HEK293 (cell line): ENCODE data around the gene SH2D4B.

ENCODE experiments used
- CTCF ChIA-PET: fragments of 350-600 bp; formaldehyde crosslinking; extraction: SDS; loops from one replicate; lab custom pipeline; 2021; ENCODE audit warnings: antibody characterized with exemption; lab: Yijun Ruan, JAX
- POLR2A ChIA-PET: fragments of 300-600 bp; formaldehyde crosslinking; extraction: SDS; loops from one replicate; lab custom pipeline; 2020; ENCODE audit warnings: antibody characterized with exemption, inconsistent platforms; lab: Yijun Ruan, JAX
- H3K27ac ChIP-seq: fragments of 200-500 bp; sonication (Bioruptor generic); 2 replicates; pipeline ENCODE4 v1.5.1; 2014; ENCODE audit warnings: low read depth, low read length, control low read depth, inconsistent platforms; ENCODE audit errors: extremely low read depth
- H3K36me3 ChIP-seq, 2 experiments: fragments of 200-500 bp in 1 of 2; sonication (Bioruptor generic) in 1 of 2; 1 replicate in 1 of 2; 2 replicates in 1 of 2; pipeline ENCODE4 v1.5.1; 2014 to 2017; ENCODE audit warnings: inconsistent platforms in 2 of 2, low read length in 2 of 2; ENCODE audit not compliant: control insufficient read depth in 2 of 2, insufficient read depth in 1 of 2
- H3K4me1 ChIP-seq: fragments of 200-500 bp; sonication (Bioruptor generic); 2 replicates; pipeline ENCODE4 v1.5.1; 2014; ENCODE audit warnings: mild to moderate bottlenecking, low read length, inconsistent platforms; ENCODE audit not compliant: control insufficient read depth, insufficient read depth
- H3K4me3 ChIP-seq: 2 replicates; pipeline ENCODE4 v1.5.1; 2011; ENCODE audit warnings: low read depth, mild to moderate bottlenecking, control low read depth, low read length, moderate library complexity
- H3K9me3 ChIP-seq: fragments of 200-500 bp; sonication (Bioruptor generic); 2 replicates; pipeline ENCODE4 v1.5.1; 2014; ENCODE audit warnings: low read depth, low read length, inconsistent platforms; ENCODE audit not compliant: control insufficient read depth, insufficient read depth
- BCL11A ChIP-seq: fragments of 450-650 bp; formaldehyde crosslinking; IDR thresholded peaks from 2 replicates; pipeline ENCODE4 v1.5.1; 2016; ENCODE audit warnings: low read depth, missing biosample characterization, missing genetic modification characterization
- OVOL3 ChIP-seq: fragments of 450-650 bp; formaldehyde crosslinking; IDR thresholded peaks from 2 replicates; pipeline ENCODE4 v1.5.1; 2016; ENCODE audit warnings: missing biosample characterization, missing genetic modification characterization
- SP2 ChIP-seq: fragments of 450-650 bp; formaldehyde crosslinking; IDR thresholded peaks from 2 replicates; pipeline ENCODE4 v1.5.1; 2016; ENCODE audit warnings: missing biosample characterization, missing genetic modification characterization
- WT1 ChIP-seq: fragments of 450-650 bp; formaldehyde crosslinking; IDR thresholded peaks from 2 replicates; pipeline ENCODE4 v1.5.1; 2016; ENCODE audit warnings: missing biosample characterization, missing genetic modification characterization
- ZNF394 ChIP-seq: fragments of 450-650 bp; formaldehyde crosslinking; IDR thresholded peaks from 2 replicates; pipeline ENCODE4 v1.5.1; 2016; ENCODE audit warnings: missing biosample characterization, missing genetic modification characterization, mild to moderate bottlenecking, moderate library complexity, borderline replicate concordance
- ZNF416 ChIP-seq: fragments of 450-650 bp; formaldehyde crosslinking; IDR thresholded peaks from 2 replicates; pipeline ENCODE4 v1.5.1; 2016; ENCODE audit warnings: missing biosample characterization, missing genetic modification characterization
- ZNF548 ChIP-seq: fragments of 450-650 bp; formaldehyde crosslinking; IDR thresholded peaks from 2 replicates; pipeline ENCODE4 v1.5.1; 2016; ENCODE audit warnings: missing biosample characterization, missing genetic modification characterization
- ZNF610 ChIP-seq: fragments of 450-650 bp; formaldehyde crosslinking; IDR thresholded peaks from 2 replicates; pipeline ENCODE4 v1.5.1; 2016; ENCODE audit warnings: missing biosample characterization, missing genetic modification characterization, borderline replicate concordance
- ZNF626 ChIP-seq: fragments of 450-650 bp; sonication (Bioruptor Pico); formaldehyde crosslinking; IDR thresholded peaks from 2 replicates; pipeline ENCODE4 v1.5.1; 2018; ENCODE audit warnings: missing biosample characterization, missing genetic modification characterization, inconsistent platforms
- TF ChIP-seq, protein P1 (sequence below): fragments of 450-650 bp; formaldehyde crosslinking; IDR thresholded peaks from 2 replicates; pipeline ENCODE4 v1.5.1; 2016; ENCODE audit warnings: missing biosample characterization, missing genetic modification characterization
- TF ChIP-seq, protein P2 (sequence below): fragments of 450-650 bp; formaldehyde crosslinking; IDR thresholded peaks from 2 replicates; pipeline ENCODE4 v1.5.1; 2016; ENCODE audit warnings: missing biosample characterization, missing genetic modification characterization
- TF ChIP-seq, protein P3 (sequence below): fragments of 450-650 bp; formaldehyde crosslinking; IDR thresholded peaks from 2 replicates; pipeline ENCODE4 v1.5.1; 2016; ENCODE audit warnings: missing biosample characterization, missing genetic modification characterization, borderline replicate concordance
- TF ChIP-seq, protein P4 (sequence below): fragments of 450-650 bp; formaldehyde crosslinking; IDR thresholded peaks from 2 replicates; pipeline ENCODE4 v1.5.1; 2016; ENCODE audit warnings: missing biosample characterization, missing genetic modification characterization, borderline replicate concordance

SH2D4B gene

DNA sequence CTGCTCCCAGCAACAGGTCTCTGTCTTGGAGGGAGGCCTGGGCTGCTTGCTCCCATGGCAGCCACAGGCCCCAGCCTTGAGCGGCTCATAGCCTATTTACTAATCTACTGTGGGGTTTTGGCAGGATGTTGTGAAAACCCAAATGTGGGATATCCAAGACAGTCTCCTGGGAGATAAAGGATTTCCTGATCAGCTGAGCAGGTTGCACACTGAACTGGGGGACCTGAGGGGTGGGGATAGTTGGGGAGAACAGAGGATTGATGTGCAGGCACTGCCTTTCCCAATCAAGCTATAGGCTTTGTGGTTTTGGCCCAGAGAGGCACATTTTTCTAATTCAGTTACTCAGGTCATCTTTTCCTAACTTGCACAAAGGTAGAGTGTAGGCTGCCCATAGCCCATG is 92.6 kb downstream of the SH2D4B start:
- CTCF ChIA-PET: no interaction called here
- no peak for TF ChIP-seq ZNF394 (tag by site-specific recombination)
- TF ChIP-seq, protein P1, sequence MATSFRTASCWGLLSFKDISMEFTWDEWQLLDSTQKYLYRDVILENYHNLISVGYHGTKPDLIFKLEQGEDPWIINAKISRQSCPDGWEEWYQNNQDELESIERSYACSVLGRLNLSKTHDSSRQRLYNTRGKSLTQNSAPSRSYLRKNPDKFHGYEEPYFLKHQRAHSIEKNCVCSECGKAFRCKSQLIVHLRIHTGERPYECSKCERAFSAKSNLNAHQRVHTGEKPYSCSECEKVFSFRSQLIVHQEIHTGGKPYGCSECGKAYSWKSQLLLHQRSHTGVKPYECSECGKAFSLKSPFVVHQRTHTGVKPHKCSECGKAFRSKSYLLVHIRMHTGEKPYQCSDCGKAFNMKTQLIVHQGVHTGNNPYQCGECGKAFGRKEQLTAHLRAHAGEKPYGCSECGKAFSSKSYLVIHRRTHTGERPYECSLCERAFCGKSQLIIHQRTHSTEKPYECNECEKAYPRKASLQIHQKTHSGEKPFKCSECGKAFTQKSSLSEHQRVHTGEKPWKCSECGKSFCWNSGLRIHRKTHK (tag by site-specific recombination): no peak
- TF ChIP-seq, protein P2, sequence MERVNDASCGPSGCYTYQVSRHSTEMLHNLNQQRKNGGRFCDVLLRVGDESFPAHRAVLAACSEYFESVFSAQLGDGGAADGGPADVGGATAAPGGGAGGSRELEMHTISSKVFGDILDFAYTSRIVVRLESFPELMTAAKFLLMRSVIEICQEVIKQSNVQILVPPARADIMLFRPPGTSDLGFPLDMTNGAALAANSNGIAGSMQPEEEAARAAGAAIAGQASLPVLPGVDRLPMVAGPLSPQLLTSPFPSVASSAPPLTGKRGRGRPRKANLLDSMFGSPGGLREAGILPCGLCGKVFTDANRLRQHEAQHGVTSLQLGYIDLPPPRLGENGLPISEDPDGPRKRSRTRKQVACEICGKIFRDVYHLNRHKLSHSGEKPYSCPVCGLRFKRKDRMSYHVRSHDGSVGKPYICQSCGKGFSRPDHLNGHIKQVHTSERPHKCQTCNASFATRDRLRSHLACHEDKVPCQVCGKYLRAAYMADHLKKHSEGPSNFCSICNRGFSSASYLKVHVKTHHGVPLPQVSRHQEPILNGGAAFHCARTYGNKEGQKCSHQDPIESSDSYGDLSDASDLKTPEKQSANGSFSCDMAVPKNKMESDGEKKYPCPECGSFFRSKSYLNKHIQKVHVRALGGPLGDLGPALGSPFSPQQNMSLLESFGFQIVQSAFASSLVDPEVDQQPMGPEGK (tag by site-specific recombination): no peak
- no peak for TF ChIP-seq ZNF548 (tag by site-specific recombination)
- TF ChIP-seq SP2 (tag by site-specific recombination): no peak
- no peak for TF ChIP-seq BCL11A (tag by site-specific recombination)
- TF ChIP-seq, protein P3, sequence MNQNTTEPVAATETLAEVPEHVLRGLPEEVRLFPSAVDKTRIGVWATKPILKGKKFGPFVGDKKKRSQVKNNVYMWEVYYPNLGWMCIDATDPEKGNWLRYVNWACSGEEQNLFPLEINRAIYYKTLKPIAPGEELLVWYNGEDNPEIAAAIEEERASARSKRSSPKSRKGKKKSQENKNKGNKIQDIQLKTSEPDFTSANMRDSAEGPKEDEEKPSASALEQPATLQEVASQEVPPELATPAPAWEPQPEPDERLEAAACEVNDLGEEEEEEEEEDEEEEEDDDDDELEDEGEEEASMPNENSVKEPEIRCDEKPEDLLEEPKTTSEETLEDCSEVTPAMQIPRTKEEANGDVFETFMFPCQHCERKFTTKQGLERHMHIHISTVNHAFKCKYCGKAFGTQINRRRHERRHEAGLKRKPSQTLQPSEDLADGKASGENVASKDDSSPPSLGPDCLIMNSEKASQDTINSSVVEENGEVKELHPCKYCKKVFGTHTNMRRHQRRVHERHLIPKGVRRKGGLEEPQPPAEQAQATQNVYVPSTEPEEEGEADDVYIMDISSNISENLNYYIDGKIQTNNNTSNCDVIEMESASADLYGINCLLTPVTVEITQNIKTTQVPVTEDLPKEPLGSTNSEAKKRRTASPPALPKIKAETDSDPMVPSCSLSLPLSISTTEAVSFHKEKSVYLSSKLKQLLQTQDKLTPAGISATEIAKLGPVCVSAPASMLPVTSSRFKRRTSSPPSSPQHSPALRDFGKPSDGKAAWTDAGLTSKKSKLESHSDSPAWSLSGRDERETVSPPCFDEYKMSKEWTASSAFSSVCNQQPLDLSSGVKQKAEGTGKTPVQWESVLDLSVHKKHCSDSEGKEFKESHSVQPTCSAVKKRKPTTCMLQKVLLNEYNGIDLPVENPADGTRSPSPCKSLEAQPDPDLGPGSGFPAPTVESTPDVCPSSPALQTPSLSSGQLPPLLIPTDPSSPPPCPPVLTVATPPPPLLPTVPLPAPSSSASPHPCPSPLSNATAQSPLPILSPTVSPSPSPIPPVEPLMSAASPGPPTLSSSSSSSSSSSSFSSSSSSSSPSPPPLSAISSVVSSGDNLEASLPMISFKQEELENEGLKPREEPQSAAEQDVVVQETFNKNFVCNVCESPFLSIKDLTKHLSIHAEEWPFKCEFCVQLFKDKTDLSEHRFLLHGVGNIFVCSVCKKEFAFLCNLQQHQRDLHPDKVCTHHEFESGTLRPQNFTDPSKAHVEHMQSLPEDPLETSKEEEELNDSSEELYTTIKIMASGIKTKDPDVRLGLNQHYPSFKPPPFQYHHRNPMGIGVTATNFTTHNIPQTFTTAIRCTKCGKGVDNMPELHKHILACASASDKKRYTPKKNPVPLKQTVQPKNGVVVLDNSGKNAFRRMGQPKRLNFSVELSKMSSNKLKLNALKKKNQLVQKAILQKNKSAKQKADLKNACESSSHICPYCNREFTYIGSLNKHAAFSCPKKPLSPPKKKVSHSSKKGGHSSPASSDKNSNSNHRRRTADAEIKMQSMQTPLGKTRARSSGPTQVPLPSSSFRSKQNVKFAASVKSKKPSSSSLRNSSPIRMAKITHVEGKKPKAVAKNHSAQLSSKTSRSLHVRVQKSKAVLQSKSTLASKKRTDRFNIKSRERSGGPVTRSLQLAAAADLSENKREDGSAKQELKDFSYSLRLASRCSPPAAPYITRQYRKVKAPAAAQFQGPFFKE (tag by site-specific recombination): no peak
- no peak for TF ChIP-seq ZNF626
- TF ChIP-seq ZNF610: no peak
- TF ChIP-seq ZNF416 (tag by site-specific recombination): no peak
- TF ChIP-seq, protein P4, sequence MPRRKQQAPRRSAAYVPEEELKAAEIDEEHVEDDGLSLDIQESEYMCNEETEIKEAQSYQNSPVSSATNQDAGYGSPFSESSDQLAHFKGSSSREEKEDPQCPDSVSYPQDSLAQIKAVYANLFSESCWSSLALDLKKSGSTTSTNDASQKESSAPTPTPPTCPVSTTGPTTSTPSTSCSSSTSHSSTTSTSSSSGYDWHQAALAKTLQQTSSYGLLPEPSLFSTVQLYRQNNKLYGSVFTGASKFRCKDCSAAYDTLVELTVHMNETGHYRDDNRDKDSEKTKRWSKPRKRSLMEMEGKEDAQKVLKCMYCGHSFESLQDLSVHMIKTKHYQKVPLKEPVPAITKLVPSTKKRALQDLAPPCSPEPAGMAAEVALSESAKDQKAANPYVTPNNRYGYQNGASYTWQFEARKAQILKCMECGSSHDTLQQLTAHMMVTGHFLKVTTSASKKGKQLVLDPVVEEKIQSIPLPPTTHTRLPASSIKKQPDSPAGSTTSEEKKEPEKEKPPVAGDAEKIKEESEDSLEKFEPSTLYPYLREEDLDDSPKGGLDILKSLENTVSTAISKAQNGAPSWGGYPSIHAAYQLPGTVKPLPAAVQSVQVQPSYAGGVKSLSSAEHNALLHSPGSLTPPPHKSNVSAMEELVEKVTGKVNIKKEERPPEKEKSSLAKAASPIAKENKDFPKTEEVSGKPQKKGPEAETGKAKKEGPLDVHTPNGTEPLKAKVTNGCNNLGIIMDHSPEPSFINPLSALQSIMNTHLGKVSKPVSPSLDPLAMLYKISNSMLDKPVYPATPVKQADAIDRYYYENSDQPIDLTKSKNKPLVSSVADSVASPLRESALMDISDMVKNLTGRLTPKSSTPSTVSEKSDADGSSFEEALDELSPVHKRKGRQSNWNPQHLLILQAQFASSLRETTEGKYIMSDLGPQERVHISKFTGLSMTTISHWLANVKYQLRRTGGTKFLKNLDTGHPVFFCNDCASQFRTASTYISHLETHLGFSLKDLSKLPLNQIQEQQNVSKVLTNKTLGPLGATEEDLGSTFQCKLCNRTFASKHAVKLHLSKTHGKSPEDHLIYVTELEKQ (tag by site-specific recombination): no peak
- no peak for TF ChIP-seq OVOL3 (tag by site-specific recombination)
- no peak for TF ChIP-seq WT1 (tag by site-specific recombination)

More for the DNA sequence above, 92.6 kb downstream of the SH2D4B start:
- Histone ChIP-seq H3K4me1 (no peaks in the 10 kb centered on the region), H3K4me3 (no peak overlapping the region), H3K36me3 (no peaks in the 10 kb centered on the region), H3K9me3 (no peaks in the 10 kb centered on the region), H3K27ac (no peak overlapping the region)
- POLR2A ChIA-PET: interaction anchor here (0.6 kb wide), 1 partner anchor 172 kb away, joined by 8 read pairs; no protein-coding TSS in a partner anchor
